Right lobe of liver (tissue), 6 donors: ENCODE data around the gene SF3A1. TPM values are rescaled to one million over a fixed set of nuclear protein-coding genes. Genes with fewer than 3 reads are reported as not detected.

Experiments
- ATAC-seq, 4 donors: fragments of 200-7000 bp; cut with Tn5 transposase; one replicate each; pipeline ENCODE4 v1.9.1; 2020; ENCODE audit warnings: mild to moderate bottlenecking in 4 of 4, moderate library complexity in 4 of 4
- DNase-seq, 3 donors: peaks; one replicate each; pipeline ENCODE4 v3.0.0-alpha.2; 2020
- H3K27ac ChIP-seq, 3 donors: fragments of 200-600 bp; one replicate each; pipeline ENCODE4 v1.8.0; 2022
- H3K27me3 ChIP-seq, 2 donors: fragments of 200-600 bp; one replicate each; pipeline ENCODE4 v1.8.0; 2022
- H3K36me3 ChIP-seq, 4 donors: fragments of 200-600 bp; sonication (generic) in 1 of 4; one replicate each; pipeline versions ENCODE4 v1.5.1 to v1.8.0; 2017 to 2022; ENCODE audit warnings: control low read depth in 1 of 4
- H3K4me1 ChIP-seq, 4 donors: fragments of 200-600 bp; sonication (generic) in 1 of 4; one replicate each; pipeline versions ENCODE4 v1.5.1 to v1.8.0; 2017 to 2022; ENCODE audit warnings: control low read depth in 1 of 4
- H3K4me3 ChIP-seq, 3 donors: fragments of 200-600 bp; one replicate each; pipeline ENCODE4 v1.8.0; 2022
- H3K9me3 ChIP-seq, 4 donors: fragments of 200-600 bp; sonication (generic) in 1 of 4; one replicate each; pipeline versions ENCODE4 v1.5.1 to v1.8.0; 2017 to 2022; ENCODE audit warnings: control low read depth in 1 of 4
- CTCF ChIP-seq, 4 donors: fragments of 200-600 bp in 3 of 4; fragments of 450-650 bp in 1 of 4; IDR thresholded peaks; one replicate each; pipeline versions ENCODE4 v1.5.1 to v1.8.0; 2016 to 2022; ENCODE audit warnings: antibody characterized with exemption in 4 of 4, mild to moderate bottlenecking in 2 of 4
- POLR2A ChIP-seq: fragments of 450-650 bp; IDR thresholded peaks from one replicate; pipeline ENCODE4 v1.6.1; 2017; ENCODE audit warnings: antibody characterized with exemption, mild to moderate bottlenecking
- WGBS: methylation state at CpG from one replicate; pipeline ENCODE4 v1.1.6; 2018; ENCODE audit warnings: low coverage, low lambda C conversion rate; ENCODE audit not compliant: insufficient coverage; ENCODE audit errors: missing lambda C conversion rate; 5-methylcytosine and 5-hydroxymethylcytosine counted together
- intact Hi-C, 2 donors: fragments of 100-400 bp; cut with DNase I; formaldehyde crosslinking; loops; one replicate each; pipeline versions ENCODE4 v1.11.2 to v1.14.1; 2022
- total RNA-seq, 6 experiments: library from RNA; depleted of rRNA in 2 of 6; stranded (reverse); fragments of >200 nt in 2 of 6; fragmentation: NEBNext Ultra II Directional in 3 of 6; extraction: Animal tissue kit (Norgen Biotek cat#: 25700) in 3 of 6; gene quantifications; one replicate each; pipeline versions ENCODE4 v1.1.0 to v1.2.4, GENCODE V29; 2016 to 2023
- donor health status: DM: no; HTN: yes; CAD: no.
- donor health status: DM: no; HTN: no; CAD: no.
- donor health status: DM: no; HTN: no; CAD: no.
- donor health status: DM: no; HTN: yes; CAD: no.
- donor health status: DM: no; HTN: yes; CAD: no.

SF3A1 gene
- total RNA-seq, 6 experiments from 2014 or later: 42.6 to 72.8 (median 66.5) TPM

- ATAC-seq (no peak), DNase-seq (no peak)
- no peaks in the 10 kb centered on the region for H3K36me3 ChIP-seq
- intact Hi-C loops: loop anchor here (5.0 to 10.0 kb wide), 2 partner anchors 81 to 1002 kb away; partner anchors contain the start of gene SEC14L3 (in 1 of the 2)
- WGBS: 60% methylated on average over 3 of the region's 3 CpGs
- TF ChIP-seq CTCF (IDR thresholded peaks at IDR 0.05) (no peak), POLR2A (no peak)
- peaks cover 0 to 33% (median 16%) of the 10 kb centered on the region in 4 donors for H3K4me1 ChIP-seq
- H3K4me3 ChIP-seq: no peak overlapping the region
- H3K9me3 ChIP-seq: no peaks in the 10 kb centered on the region
- peak overlapping the region in 2 of 3 donors; percentile 95 to 96 for H3K27ac ChIP-seq
- H3K27me3 ChIP-seq: no peaks in the 10 kb centered on the region
Measured at GRCh38 chr22:30393885-30394284, 37.2 kb upstream of the SF3A1 start.

GRCh38 chr22:30393322-30393680 is 36.6 kb upstream of the SF3A1 start:
- Histone ChIP-seq H3K9me3 (no peaks in the 10 kb centered on the region), H3K27me3 (no peaks in the 10 kb centered on the region), H3K4me3 (no peak overlapping the region), H3K36me3 (no peaks in the 10 kb centered on the region), H3K4me1 (peaks cover 0 to 33% (median 16%) of the 10 kb centered on the region in 4 donors), H3K27ac (peak overlapping the region in 2 of 3 donors; percentile 95 to 96)
- TF ChIP-seq POLR2A (no peak), CTCF (IDR thresholded peaks at IDR 0.05) (no peak)
- ATAC-seq (peak in 1 of 4 donors; percentile 0), DNase-seq (no peak)
- WGBS: 38% methylated on average over 3 of the region's 7 CpGs
- intact Hi-C loops: loop anchor here (5.0 to 10.0 kb wide), 2 partner anchors 82 to 1001 kb away; partner anchors contain the start of gene SEC14L3 (in 1 of the 2)

- no peaks in the 10 kb centered on the region for H3K36me3 ChIP-seq
- H3K9me3 ChIP-seq: no peaks in the 10 kb centered on the region
- H3K4me1 ChIP-seq: peaks cover 0 to 33% (median 16%) of the 10 kb centered on the region in 4 donors
- no peak for TF ChIP-seq CTCF (IDR thresholded peaks at IDR 0.05)
- TF ChIP-seq POLR2A: peak; percentile 13
- ATAC-seq: peak; percentile 22 to 84 (median 71)
- peak overlapping the region in 2 of 3 donors; percentile 95 to 96 for H3K27ac ChIP-seq
- intact Hi-C loops: loop anchor here (5.0 to 10.0 kb wide), 2 partner anchors 82 to 1000 kb away; partner anchors contain the start of gene SEC14L3 (in 1 of the 2)
- H3K27me3 ChIP-seq: no peaks in the 10 kb centered on the region
- WGBS: 22% methylated on average over 6 of the region's 9 CpGs
- DNase-seq: peak; percentile 42 to 93 (median 93)
- peak overlapping the region in 1 of 3 donors; percentile 4 for H3K4me3 ChIP-seq
Measured at GRCh38 chr22:30392661-30393321, 36.1 kb upstream of the SF3A1 start.

GRCh38 chr22:30390974-30391691 is 34.4 kb upstream of the SF3A1 start:
- H3K4me1 ChIP-seq: peaks cover 0 to 34% (median 15%) of the 10 kb centered on the region in 4 donors
- intact Hi-C loops: loop anchor here (2.0 to 10.0 kb wide), 3 partner anchors 36 to 999 kb away; partner anchors contain the start of gene SEC14L3 (in 1 of the 2)
- no peaks in the 10 kb centered on the region for H3K9me3 ChIP-seq
- H3K27ac ChIP-seq: peak overlapping the region in 2 of 3 donors; percentile 95 to 96
- TF ChIP-seq CTCF (IDR thresholded peaks at IDR 0.05) (peak; percentile 91 to 96 (median 92)), POLR2A (no peak)
- peak; percentile 78 to 83 (median 82) for DNase-seq
- H3K27me3 ChIP-seq: no peaks in the 10 kb centered on the region
- peak; percentile 64 to 73 (median 68) for ATAC-seq
- WGBS: 29% methylated on average over 3 of the region's 5 CpGs
- H3K36me3 ChIP-seq: no peaks in the 10 kb centered on the region
- H3K4me3 ChIP-seq: no peak overlapping the region
